GM21423 (cell line): ENCODE results near the gene GPR156.

Experiments used
- ATAC-seq: cut with Tn5 transposase; IDR thresholded peaks from one replicate; pipeline ENCODE4 v1.9.1; 2021; ENCODE audit warnings: mild to moderate bottlenecking, moderate library complexity; ENCODE audit not compliant: unreplicated experiment

GPR156 gene

GRCh38 chr3:120130656-120131055 lies 154.4 kb downstream of the GPR156 start:
- no peak for ATAC-seq

GRCh38 chr3:120129718-120130513 lies 155.1 kb downstream of the GPR156 start:
- ATAC-seq, result no peak

- no peak for ATAC-seq
Measured at GRCh38 chr3:120129051-120129450, 156.0 kb downstream of the GPR156 start.

DNA sequence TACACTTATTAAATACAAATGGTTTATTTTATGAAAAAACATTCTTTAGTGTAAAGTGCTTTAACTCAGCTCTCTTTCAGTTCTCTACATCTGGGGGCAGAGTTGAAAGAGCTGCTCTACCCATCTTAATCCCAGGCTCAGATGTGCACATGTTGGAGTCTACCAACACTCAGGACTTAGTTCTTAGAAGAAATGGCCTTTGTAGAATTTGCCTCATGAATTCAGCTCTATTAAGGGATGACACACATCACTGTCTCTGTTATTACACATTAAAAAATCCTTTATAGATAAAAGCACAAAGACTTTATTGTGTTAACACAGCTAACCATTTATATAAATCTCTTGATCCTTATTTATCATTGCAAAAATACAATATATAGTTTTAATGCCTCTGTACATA lies 159.0 kb downstream of the GPR156 start:
- ATAC-seq, result no peak

DNA sequence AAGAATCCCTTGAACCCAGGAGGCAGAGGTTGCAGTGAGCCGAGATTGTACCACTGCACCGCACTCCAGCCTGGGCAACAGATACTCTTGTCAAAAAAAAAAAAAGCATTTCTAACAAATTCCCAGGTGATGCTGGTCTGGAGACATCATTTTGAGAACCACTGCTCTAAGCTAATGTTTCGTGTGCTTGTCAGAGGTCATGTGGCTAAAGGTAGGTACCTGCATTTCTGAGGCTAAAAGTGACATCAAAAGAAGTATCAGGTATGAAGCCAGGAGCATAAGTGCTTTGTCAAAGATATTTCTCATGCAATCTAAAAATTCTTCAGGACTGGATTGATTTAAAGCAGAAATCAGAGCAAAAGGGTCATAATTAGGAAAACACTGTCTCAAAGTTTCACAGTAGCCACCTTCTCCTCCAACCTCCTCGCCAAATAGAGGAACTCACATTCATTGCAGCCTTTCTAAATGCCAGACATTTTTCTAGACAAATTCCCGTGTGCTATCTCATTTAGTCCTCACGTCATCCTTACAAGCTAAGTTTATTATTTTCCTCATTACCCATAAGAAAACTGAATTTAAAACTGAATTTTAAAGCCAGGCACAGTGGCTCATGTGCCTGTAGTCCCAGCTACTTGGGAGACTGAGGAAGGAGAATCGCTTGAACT lies 165.0 kb downstream of the GPR156 start:
- ATAC-seq, result no peak
